ENCODE measurements around the gene TDRD7.

TDRD7 gene

GRCh38 chr9:97502984-97503861 is 91.3 kb downstream of the TDRD7 start:
- no peak for DNase-seq (ENCODE audit: extremely low read depth in 1 of 2, low read depth in 1 of 2)

- DNase-seq (ENCODE audit: extremely low read depth in 1 of 2, low read depth in 1 of 2), result no peak
Measured at GRCh38 chr9:97503862-97504210, 91.9 kb downstream of the TDRD7 start.

- DNase-seq (ENCODE audit: extremely low read depth in 1 of 2, low read depth in 1 of 2), result no peak
Measured at GRCh38 chr9:97504381-97505216, 92.7 kb downstream of the TDRD7 start.

GRCh38 chr9:97505845-97506244 is 93.9 kb downstream of the TDRD7 start:
- no peak for DNase-seq (ENCODE audit: extremely low read depth in 1 of 2, low read depth in 1 of 2)

- no peak for DNase-seq (ENCODE audit: extremely low read depth in 1 of 2, low read depth in 1 of 2)
Measured at GRCh38 chr9:97506306-97506705, 94.4 kb downstream of the TDRD7 start.

- DNase-seq (ENCODE audit: extremely low read depth in 1 of 2, low read depth in 1 of 2), result no peak
Measured at GRCh38 chr9:97506787-97507186, 94.9 kb downstream of the TDRD7 start.

- no peak for DNase-seq (ENCODE audit: extremely low read depth in 1 of 2, low read depth in 1 of 2)
Measured at GRCh38 chr9:97507428-97507984, 95.6 kb downstream of the TDRD7 start.

- DNase-seq (ENCODE audit: extremely low read depth in 1 of 2, low read depth in 1 of 2), result no peak
Measured at GRCh38 chr9:97508852-97509251, 97.0 kb downstream of the TDRD7 start.

- DNase-seq (ENCODE audit: extremely low read depth in 1 of 2, low read depth in 1 of 2), result peak in 1 of 2 donors; percentile 21
Measured at GRCh38 chr9:97510797-97511654, 99.1 kb downstream of the TDRD7 start.

- DNase-seq (ENCODE audit: extremely low read depth in 1 of 2, low read depth in 1 of 2), result no peak
Measured at GRCh38 chr9:97511655-97512427, 99.9 kb downstream of the TDRD7 start.

GRCh38 chr9:97512966-97513560 is 101.2 kb downstream of the TDRD7 start:
- no peak for DNase-seq (ENCODE audit: extremely low read depth in 1 of 2, low read depth in 1 of 2)

GRCh38 chr9:97514531-97514930 is 102.6 kb downstream of the TDRD7 start:
- DNase-seq (ENCODE audit: extremely low read depth in 1 of 2, low read depth in 1 of 2), result no peak

- no peak for DNase-seq (ENCODE audit: extremely low read depth in 1 of 2, low read depth in 1 of 2)
Measured at GRCh38 chr9:97515662-97516061, 103.8 kb downstream of the TDRD7 start.

GRCh38 chr9:97516111-97516510 is 104.2 kb downstream of the TDRD7 start:
- no peak for DNase-seq (ENCODE audit: extremely low read depth in 1 of 2, low read depth in 1 of 2)

GRCh38 chr9:97517331-97518089 is 105.6 kb downstream of the TDRD7 start:
- no peak for DNase-seq (ENCODE audit: extremely low read depth in 1 of 2, low read depth in 1 of 2)

- no peak for DNase-seq (ENCODE audit: extremely low read depth in 1 of 2, low read depth in 1 of 2)
Measured at GRCh38 chr9:97518166-97518908, 106.4 kb downstream of the TDRD7 start.

- no peak for DNase-seq (ENCODE audit: extremely low read depth in 1 of 2, low read depth in 1 of 2)
Measured at GRCh38 chr9:97518909-97519307, 107.0 kb downstream of the TDRD7 start.

- DNase-seq (ENCODE audit: extremely low read depth in 1 of 2, low read depth in 1 of 2), result no peak
Measured at GRCh38 chr9:97519441-97519970, 107.6 kb downstream of the TDRD7 start.
